Effector CD8-positive, alpha-beta T cell (primary cell): ENCODE results near the gene FLII.
A peak's percentile ranks its signal among the peaks of the same experiment; 100 is the strongest.
"Not testable (repeated sequence)": the region's sequence is repeated elsewhere in the genome, so short reads cannot be mapped to it uniquely, and the experiment has no call there.

Source experiments
- DNase-seq: peaks from one replicate; lab custom pipeline; 2025; lab: John Stamatoyannopoulos, UW

The FLII gene

DNA sequence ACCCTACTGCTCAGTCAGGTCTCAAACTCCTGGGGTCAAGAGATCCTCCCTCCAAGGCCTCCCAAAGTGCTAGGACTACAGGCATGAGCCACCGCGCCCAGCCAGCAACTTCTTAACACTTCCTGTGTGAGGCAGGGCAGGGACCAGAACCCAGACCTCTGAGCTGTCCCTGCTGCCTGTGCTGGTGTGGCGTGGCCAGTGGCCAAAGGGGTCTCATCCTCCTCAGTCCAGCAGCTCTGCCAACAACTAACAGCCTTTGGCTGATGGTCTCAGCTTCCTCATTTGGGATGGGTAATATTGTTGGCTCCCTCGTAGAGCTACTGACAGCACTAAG, 34.5 kb downstream of the FLII start:
- DNase-seq, result no peak

DNA sequence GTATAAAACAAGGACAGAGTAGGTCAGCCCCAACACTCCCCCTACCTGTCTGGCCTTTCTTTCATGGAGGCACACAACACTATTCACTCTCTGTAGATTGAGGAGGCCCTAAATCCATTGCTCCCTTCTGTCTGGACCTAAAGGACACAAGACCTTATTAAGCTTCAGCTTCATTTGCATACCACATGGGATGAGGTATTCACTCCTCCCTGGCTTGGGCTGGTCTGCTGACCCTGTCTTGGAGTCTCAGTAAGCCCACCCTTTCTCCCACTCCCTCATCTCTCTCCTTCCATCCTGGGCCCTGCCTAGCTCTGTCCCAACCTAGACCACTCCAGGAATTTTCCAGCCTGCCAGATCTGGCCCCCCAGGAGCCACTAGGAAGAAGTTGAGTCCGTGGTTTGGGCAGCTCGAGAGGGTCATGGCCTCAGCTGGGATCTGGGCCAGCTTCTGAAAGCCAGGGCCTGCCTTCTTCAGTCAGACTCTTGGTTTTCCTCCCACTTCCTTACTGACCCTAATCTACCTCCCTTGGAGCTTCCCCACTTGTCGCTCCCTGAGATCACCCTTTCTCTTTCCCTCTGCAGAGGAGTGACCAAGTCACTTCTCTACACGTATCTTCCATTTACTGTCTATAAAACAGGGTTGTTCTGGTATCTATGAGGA, 39.7 kb downstream of the FLII start:
- DNase-seq, result no peak

- DNase-seq, result peak; percentile 59
These were observed 41.0 kb downstream of the FLII start for GRCh38 chr17:18217412-18218015.

DNA sequence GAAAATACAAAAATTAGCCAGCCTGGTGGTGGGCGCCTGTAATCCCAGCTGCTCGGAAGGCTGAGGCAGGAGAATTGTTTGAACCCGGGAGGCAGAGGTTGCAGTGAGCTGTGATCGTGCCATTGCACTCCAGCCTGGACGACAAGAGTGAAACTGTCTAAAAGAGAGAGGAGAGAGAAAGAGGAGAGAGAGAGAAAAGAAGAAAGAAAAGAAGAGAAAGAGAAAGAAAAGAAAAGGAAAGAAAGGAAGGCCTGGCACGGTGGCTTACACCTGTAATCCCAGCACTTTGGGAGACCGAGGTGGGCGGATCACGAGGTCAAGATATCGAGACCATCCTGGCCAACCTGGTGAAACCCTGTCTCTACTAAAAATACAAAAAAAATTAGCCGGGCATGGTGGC, 41.6 kb downstream of the FLII start:
- not testable (repeated sequence) for DNase-seq

GRCh38 chr17:18213666-18214270, 44.8 kb downstream of the FLII start:
- DNase-seq, result no peak

DNA sequence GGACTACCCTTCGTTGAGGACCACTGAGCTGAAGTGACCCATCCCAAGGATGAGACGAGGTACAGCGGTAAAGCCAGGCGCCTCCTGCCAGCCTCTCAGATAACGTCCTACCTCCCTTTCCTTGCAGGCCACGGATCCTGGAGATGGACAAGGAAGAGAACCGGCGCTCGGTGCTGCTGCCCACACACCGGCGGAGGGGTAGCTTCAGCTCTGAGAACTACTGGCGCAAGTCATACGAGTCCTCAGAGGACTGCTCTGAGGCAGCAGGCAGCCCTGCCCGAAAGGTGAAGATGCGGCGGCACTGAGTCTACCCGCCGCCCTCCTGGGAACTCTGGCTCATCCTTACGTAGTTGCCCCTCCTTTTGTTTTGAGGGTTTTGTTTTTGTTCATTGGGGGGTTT, 50.4 kb downstream of the FLII start:
- no peak for DNase-seq

DNA sequence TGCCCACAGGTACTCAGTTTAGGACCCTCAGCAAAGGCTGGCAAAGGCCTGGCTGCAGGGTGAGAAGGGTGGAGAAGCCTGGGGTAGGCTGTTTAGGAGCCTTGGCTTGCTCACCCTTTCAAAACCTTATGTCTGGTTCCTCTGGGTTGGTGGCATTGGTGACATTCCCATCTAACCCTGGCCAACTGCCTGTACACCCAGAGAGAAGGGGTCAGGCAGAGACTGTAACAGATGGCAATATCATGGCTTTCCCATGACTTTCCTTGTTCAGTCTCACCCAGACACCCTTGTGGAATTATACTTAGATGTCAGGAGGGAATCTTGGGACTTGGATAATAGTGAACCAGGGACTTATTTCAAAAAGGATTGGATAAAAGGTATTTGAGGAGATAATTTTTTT, 51.6 kb downstream of the FLII start:
- DNase-seq, result no peak

- no peak for DNase-seq
These were observed 52.7 kb downstream of the FLII start for GRCh38 chr17:18205861-18206260.

DNA sequence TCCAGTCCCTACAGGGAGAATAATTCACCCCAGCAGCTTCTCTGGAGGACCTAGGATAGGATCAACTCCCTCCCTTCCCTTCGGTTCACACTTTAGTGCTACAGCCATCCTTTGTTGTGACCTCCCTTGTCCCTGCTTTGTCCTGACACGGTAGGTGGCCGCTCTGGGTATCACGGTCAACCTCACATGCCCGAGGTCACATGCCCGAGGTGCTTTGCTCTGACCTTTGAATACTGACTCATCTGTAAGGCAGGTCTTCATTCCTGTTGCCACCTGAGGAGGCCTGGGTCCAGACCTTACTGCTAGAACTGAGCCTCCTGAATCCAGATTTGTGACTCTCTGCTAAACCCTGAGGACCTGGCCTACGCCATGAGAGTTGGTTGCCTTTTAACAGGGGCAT, 55.2 kb downstream of the FLII start:
- no peak for DNase-seq

- DNase-seq, result no peak
These were observed 57.4 kb downstream of the FLII start for GRCh38 chr17:18201108-18201507.

DNA sequence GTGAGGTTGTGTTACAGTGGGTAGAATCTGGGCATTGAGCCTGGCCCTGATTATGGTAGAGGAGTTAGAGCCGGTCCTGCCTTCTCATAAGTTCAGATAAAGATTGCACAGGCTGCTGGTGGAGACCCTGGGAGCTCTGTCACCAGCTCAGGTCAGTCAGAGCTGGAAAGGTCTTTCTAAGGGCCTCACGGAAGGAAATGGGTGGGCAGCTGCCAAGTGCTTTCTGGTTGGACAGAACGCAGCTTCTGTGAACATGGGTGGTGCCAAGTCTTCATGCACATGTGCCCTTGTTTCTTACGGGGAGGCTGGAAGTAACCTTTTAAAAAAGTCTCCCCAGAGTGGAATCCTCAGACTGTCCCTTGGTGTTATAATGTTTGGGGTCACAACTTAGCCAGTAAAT, 60.0 kb downstream of the FLII start:
- no peak for DNase-seq

- no peak for DNase-seq
These were observed 60.9 kb downstream of the FLII start for GRCh38 chr17:18197535-18198194.

- no peak for DNase-seq
These were observed 63.3 kb downstream of the FLII start for GRCh38 chr17:18195246-18195645.
